ENCODE results near the gene FBXO15.

- no peak for TF ChIP-seq ZNF8 (CRISPR knock-in tag; IDR thresholded peaks at IDR 0.05)
- no peak for TF ChIP-seq ZC3H10 (CRISPR knock-in tag; IDR thresholded peaks at IDR 0.05)
- no peak for TF ChIP-seq POU6F1 (CRISPR knock-in tag; IDR thresholded peaks at IDR 0.05; ENCODE audit: borderline replicate concordance, low read depth)
- no peak for TF ChIP-seq TCF4 (CRISPR knock-in tag; IDR thresholded peaks at IDR 0.05; ENCODE audit: borderline replicate concordance)
- TF ChIP-seq RARB (CRISPR knock-in tag; IDR thresholded peaks at IDR 0.05), result no peak
- TF ChIP-seq CSDC2 (CRISPR knock-in tag; IDR thresholded peaks at IDR 0.05), result no peak
- TF ChIP-seq ESRRG (CRISPR knock-in tag; IDR thresholded peaks at IDR 0.05), result no peak
- TF ChIP-seq ARNTL (CRISPR knock-in tag; IDR thresholded peaks at IDR 0.05; ENCODE audit: borderline replicate concordance, low read depth), result no peak
- TF ChIP-seq, protein P1, sequence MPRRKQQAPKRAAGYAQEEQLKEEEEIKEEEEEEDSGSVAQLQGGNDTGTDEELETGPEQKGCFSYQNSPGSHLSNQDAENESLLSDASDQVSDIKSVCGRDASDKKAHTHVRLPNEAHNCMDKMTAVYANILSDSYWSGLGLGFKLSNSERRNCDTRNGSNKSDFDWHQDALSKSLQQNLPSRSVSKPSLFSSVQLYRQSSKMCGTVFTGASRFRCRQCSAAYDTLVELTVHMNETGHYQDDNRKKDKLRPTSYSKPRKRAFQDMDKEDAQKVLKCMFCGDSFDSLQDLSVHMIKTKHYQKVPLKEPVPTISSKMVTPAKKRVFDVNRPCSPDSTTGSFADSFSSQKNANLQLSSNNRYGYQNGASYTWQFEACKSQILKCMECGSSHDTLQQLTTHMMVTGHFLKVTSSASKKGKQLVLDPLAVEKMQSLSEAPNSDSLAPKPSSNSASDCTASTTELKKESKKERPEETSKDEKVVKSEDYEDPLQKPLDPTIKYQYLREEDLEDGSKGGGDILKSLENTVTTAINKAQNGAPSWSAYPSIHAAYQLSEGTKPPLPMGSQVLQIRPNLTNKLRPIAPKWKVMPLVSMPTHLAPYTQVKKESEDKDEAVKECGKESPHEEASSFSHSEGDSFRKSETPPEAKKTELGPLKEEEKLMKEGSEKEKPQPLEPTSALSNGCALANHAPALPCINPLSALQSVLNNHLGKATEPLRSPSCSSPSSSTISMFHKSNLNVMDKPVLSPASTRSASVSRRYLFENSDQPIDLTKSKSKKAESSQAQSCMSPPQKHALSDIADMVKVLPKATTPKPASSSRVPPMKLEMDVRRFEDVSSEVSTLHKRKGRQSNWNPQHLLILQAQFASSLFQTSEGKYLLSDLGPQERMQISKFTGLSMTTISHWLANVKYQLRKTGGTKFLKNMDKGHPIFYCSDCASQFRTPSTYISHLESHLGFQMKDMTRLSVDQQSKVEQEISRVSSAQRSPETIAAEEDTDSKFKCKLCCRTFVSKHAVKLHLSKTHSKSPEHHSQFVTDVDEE (CRISPR knock-in tag; IDR thresholded peaks at IDR 0.05), result no peak
- TF ChIP-seq TOX (CRISPR knock-in tag; IDR thresholded peaks at IDR 0.05; ENCODE audit: borderline replicate concordance), result no peak
- TF ChIP-seq GLIS3 (CRISPR knock-in tag; IDR thresholded peaks at IDR 0.05), result no peak
- no peak for TF ChIP-seq CREB5 (CRISPR knock-in tag; IDR thresholded peaks at IDR 0.05; ENCODE audit: low read depth)
Measured at GRCh38 chr18:74081966-74082741, 65.5 kb downstream of the FBXO15 start.

Data from SK-N-SH treated with all-trans-retinoic acid at 6 μM for 48 hours (cell line).